ENCODE measurements around the gene KIF11.
A peak's percentile ranks its signal among the peaks of the same experiment; 100 is the strongest.
"Not testable (repeated sequence)": the region's sequence is repeated elsewhere in the genome, so short reads cannot be mapped to it uniquely, and the experiment has no call there.

KIF11 gene

DNA sequence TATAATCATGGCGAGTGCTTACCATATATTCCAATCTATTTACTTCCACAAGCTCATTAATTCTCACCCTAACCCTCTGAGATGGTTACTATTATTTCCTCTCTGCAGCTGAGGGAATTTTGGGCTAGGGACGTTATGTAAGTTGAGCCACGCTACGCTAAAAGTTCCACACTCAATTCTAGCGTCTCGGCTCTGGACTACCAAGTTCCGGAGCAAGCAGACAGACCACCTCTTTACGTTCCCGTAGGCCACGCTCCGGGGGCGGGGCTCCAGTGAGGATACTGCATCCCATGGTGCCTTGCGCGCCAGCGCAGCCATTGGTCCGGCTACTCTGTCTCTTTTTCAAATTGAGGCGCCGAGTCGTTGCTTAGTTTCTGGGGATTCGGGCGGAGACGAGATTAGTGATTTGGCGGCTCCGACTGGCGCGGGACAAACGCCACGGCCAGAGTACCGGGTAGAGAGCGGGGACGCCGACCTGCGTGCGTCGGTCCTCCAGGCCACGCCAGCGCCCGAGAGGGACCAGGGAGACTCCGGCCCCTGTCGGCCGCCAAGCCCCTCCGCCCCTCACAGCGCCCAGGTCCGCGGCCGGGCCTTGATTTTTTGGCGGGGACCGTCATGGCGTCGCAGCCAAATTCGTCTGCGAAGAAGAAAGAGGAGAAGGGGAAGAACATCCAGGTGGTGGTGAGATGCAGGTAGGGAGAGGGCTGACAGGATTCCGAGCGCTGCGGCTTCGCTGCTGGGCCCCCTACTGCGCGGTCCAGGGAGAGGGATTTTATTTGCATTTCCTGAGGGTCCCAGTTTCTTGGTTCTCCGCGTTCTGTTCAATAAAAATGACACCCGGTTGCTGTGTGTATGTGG, at the start of gene KIF11:
TSS of gene KIF11 (plus strand) at position 370 of the 858 bp plus-strand sequence. CDS start at position 616, 246 bp downstream.
- peak; percentile 96 for DNase-seq

DNA sequence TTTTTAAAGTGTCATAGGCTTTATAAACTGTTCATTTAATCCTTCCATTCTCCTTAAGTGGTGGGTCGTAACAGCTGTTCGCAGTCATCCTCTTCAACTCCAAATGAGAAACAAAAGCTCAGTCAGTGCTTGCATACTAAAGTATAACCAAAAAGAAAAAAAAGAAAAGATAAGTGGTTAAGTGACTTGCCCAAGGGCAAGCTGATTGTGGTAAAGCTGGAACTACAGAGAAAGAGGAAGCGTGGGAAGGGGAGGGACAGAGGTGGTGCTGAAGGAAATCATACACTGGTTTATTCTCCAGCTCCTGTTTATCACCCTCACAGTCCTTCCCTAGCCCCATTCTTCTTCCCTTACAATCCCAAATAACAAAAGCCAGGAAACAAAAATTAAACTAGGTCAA, 48.6 kb upstream of the KIF11 start:
- peak; percentile 10 for DNase-seq

GRCh38 chr10:92545556-92545955, 47.4 kb upstream of the KIF11 start:
- DNase-seq, result no peak

DNA sequence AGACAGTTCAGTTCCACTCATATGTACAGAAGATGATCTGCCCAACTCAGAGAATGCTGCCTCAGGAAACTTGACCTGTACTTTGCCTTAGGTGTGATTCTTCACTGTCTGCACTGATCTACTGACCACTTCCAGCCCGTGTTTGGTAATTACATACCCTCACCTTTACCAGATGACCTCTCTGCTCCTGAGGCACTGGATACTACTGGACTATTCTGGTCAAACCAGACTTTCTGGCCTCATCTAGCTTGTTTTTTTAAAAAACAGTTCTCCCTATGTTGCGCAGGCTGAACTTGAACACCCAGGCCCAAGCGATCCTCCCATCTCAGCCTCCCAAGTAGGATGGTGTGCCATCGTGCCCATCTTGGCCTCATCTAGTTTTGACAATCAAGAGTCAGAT, 45.3 kb upstream of the KIF11 start:
- DNase-seq, result no peak

GRCh38 chr10:92550924-92551323, 42.0 kb upstream of the KIF11 start:
- no peak for DNase-seq

GRCh38 chr10:92552310-92552709, 40.6 kb upstream of the KIF11 start:
- no peak for DNase-seq

DNA sequence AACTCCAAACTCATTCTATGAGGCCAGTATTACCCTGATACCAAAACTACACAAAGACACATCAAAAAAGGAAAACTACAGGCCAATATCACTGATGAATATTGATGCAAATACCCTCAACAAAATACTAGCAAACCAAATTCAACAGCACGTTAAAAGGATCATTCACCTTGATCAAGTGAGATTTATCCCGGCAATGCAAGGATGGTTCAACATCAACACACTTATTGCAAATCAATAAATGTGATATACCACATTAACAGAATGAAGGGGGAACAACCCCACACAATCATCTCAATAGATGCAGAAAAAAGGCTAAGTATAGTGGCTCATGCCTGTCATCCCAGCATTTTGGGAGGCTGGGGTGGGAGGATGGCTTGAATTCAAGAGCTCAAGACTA, 39.0 kb upstream of the KIF11 start:
- DNase-seq, result no peak

DNA sequence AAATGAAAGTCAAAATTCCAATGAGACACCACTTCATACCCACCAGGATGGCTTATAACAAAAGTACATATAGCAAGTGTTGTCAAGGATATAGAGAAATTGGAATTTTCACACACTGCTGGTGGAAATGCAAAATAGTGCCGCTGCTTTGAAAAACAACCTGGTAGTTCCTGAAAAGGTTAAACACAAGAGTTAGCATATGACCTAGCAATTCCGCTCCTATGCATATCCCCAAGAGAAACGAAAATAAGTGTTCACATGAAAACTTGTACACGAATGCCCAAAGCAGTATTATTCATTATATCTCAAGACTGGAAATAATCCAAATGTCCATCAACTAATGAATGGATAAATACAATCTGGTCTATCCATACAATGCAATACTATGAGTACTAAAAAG, 33.9 kb upstream of the KIF11 start:
- no peak for DNase-seq

- DNase-seq, result no peak
These were observed 30.5 kb upstream of the KIF11 start for GRCh38 chr10:92562424-92562823.

GRCh38 chr10:92567952-92568600, 24.9 kb upstream of the KIF11 start:
- no peak for DNase-seq

DNA sequence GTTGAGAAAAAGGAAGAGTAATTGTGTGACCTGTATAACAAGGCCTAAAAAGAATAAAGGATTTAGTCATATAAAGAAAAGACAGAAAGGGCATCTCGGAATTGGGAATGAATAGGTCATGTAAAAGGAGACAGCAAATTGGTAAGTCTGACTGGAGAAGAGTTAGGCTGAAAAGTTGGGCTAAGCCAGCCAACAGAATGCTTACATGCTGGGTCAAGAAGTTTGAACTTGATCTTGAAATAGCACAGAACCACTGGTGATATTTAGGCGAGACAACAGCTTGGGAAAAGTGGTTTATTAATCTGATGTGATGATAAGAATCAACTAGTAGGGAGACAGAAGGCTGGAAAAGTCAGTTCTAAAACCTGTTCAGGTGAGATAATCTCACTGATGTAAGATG, 23.9 kb upstream of the KIF11 start:
- DNase-seq, result no peak

GRCh38 chr10:92569663-92570062, 23.3 kb upstream of the KIF11 start:
- DNase-seq, result not testable (repeated sequence)

- no peak for DNase-seq
These were observed 21.3 kb upstream of the KIF11 start for GRCh38 chr10:92571649-92572048.

DNA sequence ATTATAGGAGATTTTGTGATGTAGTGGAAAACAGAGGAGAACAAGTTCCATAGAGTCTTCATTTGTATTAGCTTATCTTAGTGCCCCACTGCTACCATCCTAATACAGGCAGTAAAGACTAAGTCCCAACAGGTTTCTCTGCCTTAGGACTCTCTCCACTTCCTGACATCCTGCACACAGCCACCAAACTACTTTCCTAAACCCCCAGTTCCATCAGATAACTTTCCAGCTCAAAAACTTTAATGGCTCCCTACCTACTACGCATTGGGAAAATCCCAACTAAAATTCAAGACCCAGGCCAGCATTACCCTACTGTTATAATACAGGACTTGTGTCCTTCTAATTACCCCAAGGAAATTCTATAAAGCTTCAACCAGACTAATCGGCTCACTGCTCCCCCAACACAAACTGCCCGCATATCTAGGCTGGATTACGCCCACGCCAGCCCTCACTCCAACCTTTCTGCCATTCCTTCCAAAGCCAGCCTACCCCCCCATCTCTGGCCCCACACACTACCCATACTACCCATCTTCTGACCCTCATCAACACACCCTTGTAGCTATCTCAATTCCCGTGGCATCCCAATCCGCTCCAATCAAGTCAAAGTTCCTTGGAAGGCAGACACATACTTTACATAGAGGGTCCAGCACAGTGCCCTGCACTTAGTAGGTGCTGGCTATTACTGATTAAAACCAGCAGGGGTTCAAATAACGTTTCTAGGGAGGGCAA, 20.4 kb upstream of the KIF11 start:
- no peak for DNase-seq

- peak; percentile 40 for DNase-seq
These were observed 19.7 kb upstream of the KIF11 start for GRCh38 chr10:92573091-92573797.

- DNase-seq, result peak; percentile 85
These were observed 19.0 kb upstream of the KIF11 start, which contains the start of gene IDE for GRCh38 chr10:92573798-92574547. IDE (minus strand) TSS chr10:92574093; CDS start chr10:92574019, 74 bp downstream.

DNA sequence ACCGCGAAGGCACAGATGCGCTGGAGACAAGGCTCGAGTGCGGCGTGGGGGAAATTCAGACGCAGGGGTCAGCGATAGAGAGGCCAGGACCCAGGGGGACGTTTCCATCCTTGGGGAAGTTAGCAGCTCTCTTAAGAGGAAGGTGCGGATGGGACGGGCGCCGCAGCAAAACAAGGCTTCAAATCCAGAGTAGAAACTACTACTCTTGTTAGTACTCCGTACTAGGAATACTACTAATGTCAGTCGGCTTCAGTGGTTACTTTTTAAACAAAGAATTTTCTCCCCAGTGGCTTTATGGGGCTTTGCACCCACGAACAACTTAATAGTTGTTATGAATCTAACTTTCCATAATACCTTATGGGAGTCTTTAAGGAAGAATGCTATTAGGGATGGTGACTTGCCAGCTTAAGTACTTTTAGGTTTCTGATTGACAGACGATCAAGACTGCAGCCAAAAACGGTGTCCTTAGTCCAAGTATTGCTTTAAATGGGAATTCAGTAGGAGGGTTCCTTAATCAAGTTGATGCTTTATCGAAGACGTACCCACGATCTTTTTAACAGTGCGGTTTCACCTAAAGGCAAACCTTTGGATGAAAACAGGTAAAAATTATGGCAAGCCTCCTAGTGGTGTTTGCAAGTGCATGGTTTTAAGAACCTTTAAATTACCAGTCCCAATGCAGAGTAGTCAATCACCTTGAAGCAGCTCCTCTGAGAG, 18.2 kb upstream of the KIF11 start:
- peak; percentile 47 for DNase-seq

GRCh38 chr10:92575961-92576360, 17.0 kb upstream of the KIF11 start:
- DNase-seq, result no peak

- not testable (repeated sequence) for DNase-seq
These were observed 10.6 kb upstream of the KIF11 start for GRCh38 chr10:92582347-92582746.

- DNase-seq, result peak; percentile 31
These were observed 2.0 kb upstream of the KIF11 start for GRCh38 chr10:92590623-92591549.

Data from CD4-positive, alpha-beta T cell treated with Interleukin-10 for 1 hour (primary cell).